ENCODE measurements around the gene NSD2.

DNA sequence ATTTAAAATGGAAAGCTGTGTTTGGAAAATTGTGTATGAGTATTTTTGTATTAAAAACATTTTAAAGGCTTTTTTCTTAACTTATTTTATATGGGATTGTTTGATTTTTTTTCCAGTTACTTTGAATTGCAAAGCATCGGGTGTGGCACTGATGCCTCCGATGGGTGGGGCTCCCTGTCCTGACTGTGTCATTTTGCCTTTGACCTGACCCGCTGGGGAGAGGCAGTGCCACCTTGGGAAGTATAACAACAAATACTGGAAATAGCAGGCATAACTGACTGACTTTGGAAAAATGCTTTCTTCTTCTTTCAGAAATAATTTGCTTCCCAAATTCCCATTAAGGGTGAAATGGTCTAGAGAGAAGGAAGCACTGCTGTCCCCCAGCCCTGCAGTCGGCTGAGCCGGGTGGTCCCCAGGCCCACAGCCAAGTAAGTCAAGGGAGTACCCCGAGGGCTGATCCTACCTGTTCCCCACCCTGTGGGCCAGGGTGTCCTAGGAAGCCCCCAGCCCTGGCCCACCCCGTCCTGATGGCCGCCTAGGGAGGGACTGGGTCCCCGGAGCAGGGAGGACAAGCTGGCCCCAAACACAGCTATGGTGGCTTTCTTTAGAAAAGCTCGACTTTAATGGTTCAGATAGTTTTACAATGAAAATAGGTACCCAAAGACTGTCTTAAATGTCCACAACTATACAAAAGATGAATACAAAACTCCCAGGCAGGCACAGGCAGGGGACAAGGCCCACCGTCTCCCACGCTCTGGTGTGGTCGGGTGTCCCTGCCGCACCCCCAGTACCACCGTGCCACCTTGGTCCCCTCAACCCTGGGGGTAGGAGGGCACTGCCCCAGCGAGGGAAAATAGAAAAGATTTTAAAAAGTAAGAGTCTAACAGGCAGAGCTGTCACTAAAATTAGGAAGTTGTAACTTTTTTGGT, 111.2 kb downstream of the NSD2 start:
- TF ChIP-seq EZH2 (IDR thresholded peaks at IDR 0.05; ENCODE audit: low read length, unreplicated experiment) (no peak), EZH2phosphoT487 (IDR thresholded peaks at IDR 0.05; ENCODE audit: borderline replicate concordance, low read length) (no peak)
- TF ChIP-seq, protein P1, sequence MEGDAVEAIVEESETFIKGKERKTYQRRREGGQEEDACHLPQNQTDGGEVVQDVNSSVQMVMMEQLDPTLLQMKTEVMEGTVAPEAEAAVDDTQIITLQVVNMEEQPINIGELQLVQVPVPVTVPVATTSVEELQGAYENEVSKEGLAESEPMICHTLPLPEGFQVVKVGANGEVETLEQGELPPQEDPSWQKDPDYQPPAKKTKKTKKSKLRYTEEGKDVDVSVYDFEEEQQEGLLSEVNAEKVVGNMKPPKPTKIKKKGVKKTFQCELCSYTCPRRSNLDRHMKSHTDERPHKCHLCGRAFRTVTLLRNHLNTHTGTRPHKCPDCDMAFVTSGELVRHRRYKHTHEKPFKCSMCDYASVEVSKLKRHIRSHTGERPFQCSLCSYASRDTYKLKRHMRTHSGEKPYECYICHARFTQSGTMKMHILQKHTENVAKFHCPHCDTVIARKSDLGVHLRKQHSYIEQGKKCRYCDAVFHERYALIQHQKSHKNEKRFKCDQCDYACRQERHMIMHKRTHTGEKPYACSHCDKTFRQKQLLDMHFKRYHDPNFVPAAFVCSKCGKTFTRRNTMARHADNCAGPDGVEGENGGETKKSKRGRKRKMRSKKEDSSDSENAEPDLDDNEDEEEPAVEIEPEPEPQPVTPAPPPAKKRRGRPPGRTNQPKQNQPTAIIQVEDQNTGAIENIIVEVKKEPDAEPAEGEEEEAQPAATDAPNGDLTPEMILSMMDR (conservative IDR thresholded peaks at IDR 0.05; ENCODE audit: low read depth, low read length), result no peak
